ENCODE results near the gene CDH23.
"Not testable (repeated sequence)": the region's sequence is repeated elsewhere in the genome, so short reads cannot be mapped to it uniquely, and the experiment has no call there.

- TF ChIP-seq ZNF274 (IDR thresholded peaks at IDR 0.05; ENCODE audit: low read depth, low read length); YY1 (IDR thresholded peaks at IDR 0.05; ENCODE audit: insufficient read depth, insufficient read length); SUZ12 (IDR thresholded peaks at IDR 0.05; ENCODE audit: extremely low read depth, insufficient read depth, insufficient read length): not testable (repeated sequence)
Measured at GRCh38 chr10:71358906-71359305, 37.8 kb upstream of the CDH23 start.

Measured in NT2/D1 (cell line).